NCI-H510A (cell line): ENCODE measurements around the gene DUSP16.
"Not testable (repeated sequence)": the region's sequence is repeated elsewhere in the genome, so short reads cannot be mapped to it uniquely, and the experiment has no call there.

Experiments used
- DNase-seq: peaks from one replicate; lab custom pipeline; 2025; lab: John Stamatoyannopoulos, UW

The DUSP16 gene

GRCh38 chr12:12583510-12584178, 21.0 kb upstream of the DUSP16 start:
- DNase-seq, result no peak

- no peak for DNase-seq
Observed at GRCh38 chr12:12582895-12583303, 20.2 kb upstream of the DUSP16 start.

GRCh38 chr12:12582193-12582881, 19.7 kb upstream of the DUSP16 start:
- no peak for DNase-seq

DNA sequence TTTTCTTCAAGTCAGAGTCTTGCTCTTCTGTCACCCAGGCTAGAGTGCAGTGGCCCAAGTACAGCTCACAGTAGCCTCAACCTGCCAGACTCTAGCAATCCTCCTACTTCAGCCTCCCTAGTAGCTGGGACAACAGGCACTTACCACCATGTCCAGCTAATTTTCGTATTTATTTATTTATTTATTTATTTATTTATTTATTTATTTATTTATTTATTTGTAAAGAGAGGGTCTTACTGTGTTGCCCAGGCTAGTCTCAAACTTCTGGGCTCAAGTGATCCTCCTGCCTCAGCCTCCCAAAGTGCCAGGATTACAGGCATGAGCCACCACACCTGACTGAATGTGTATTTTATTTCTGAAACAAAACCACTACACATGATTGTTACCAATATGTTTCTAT, 18.1 kb upstream of the DUSP16 start:
- not testable (repeated sequence) for DNase-seq

DNA sequence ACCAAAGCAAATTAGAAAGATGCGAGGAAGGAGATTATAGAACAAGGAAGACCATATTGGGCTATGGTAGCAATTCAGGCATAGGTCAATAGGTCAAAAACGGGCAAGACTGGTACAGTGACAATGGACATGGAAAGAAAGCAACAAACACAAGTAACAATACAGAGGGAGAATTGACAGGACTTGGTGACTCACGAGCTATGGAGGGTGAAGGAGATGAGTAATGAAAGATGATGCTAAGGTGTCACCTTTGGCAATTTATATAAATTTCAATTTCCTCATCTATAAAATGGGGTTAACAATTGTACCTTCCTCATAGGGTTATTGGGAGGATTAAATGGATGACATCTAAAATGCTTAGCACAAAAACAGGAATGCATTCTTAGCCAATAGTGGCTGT, 15.1 kb upstream of the DUSP16 start:
- no peak for DNase-seq

- no peak for DNase-seq
Observed at GRCh38 chr12:12572659-12573058, 10.0 kb upstream of the DUSP16 start.

DNA sequence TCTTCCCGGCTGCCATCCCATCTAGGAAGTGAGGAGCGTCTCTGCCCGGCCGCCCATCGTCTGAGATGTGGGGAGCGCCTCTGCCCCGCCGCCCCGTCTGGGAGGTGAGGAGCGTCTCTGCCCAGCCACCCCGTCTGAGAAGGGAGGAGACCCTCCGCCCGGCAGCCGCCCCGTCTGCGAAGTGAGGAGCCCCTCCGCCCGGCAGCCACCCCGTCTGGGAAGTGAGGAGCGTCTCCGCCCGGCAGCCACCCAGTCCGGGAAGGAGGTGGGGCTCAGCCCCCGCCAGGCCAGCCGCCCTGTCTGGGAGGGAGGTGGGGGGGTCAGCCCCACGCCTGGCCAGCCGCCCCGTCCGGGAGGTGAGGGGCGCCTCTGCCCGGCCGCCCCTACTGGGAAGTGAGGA, 3.3 kb upstream of the DUSP16 start:
- DNase-seq, result not testable (repeated sequence)

DNA sequence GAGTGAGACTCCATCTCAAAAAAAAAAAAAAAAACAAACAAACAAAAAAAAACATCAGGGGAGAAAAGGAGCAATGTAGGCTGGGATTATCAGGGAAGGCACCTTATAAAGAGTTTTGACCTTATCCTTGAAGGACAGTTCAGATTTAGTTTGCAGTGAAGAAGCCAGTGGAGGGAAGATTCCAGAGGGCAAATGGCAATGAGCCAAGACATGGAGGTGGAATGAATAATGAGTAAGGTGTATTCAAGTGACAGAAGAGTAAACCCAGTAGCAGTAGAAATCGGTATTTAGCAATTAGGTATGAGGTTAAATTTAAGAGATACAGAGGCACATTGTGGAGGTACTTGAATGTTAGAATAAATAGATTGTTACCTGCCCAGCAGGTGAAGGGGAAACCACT, 2.2 kb upstream of the DUSP16 start:
- no peak for DNase-seq

DNA sequence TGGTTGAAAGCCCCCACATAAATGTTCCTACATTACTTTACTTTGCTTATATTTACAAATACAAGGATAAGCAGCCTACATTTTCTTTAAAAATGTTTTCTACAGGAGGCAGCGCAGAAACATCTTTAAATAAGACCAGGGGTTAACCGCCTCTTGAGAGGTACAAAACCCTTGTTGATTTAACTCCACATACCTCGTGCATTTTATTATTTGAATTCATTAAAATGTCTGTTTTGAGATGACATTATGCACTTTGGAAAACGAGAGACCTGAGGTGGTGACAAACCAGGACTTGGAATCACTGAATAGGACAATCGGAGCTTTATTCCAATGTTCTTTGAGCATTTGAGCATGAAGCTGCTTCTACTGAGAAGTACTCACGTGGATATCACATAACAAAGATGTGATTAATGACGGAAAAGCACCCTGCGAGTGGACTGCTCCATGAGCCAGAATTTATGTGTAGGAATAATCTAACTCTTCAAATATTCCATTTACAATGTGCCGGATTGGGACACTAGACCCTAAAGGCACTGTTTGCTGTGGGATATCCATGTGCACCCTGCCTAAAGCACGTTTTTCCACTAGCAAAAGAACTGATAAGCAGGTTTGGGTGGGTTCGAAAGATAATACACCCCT, 746 bp upstream of the DUSP16 start:
- no peak for DNase-seq

GRCh38 chr12:12562016-12562483, 613 bp downstream of the DUSP16 start:
- DNase-seq, result no peak

DNA sequence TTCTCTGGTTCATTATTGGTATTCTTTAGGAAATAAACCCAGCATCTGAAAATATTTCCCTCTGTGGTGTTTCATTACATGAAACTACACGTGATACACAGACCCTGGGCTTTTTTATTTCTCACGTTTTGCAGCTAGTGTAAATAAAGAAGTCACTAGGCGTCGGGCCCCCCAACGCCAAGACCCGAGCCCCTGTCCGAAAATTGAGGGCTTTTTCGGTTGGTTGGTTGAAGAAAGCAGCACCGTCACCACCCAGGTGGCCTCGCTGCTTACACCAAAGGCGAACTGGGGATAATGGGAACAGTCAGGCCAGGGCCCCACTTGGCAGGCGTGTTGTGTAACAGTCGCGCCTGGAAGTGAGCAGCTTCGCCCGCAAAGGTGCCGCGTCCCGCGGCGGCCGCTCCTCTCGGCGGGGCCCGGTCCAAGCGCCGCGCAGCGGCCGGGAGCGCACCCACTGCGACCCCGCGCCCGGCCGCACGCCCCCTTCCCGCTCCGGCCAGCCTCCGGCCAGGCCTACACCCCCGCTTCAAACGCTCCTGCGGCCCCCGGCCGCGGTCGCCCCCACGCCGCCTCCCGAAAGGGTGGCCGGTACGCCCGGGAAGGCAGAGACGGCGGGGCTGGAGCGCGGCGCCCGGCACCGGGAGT, 1.2 kb downstream of the DUSP16 start:
- DNase-seq, result peak; percentile 23

DNA sequence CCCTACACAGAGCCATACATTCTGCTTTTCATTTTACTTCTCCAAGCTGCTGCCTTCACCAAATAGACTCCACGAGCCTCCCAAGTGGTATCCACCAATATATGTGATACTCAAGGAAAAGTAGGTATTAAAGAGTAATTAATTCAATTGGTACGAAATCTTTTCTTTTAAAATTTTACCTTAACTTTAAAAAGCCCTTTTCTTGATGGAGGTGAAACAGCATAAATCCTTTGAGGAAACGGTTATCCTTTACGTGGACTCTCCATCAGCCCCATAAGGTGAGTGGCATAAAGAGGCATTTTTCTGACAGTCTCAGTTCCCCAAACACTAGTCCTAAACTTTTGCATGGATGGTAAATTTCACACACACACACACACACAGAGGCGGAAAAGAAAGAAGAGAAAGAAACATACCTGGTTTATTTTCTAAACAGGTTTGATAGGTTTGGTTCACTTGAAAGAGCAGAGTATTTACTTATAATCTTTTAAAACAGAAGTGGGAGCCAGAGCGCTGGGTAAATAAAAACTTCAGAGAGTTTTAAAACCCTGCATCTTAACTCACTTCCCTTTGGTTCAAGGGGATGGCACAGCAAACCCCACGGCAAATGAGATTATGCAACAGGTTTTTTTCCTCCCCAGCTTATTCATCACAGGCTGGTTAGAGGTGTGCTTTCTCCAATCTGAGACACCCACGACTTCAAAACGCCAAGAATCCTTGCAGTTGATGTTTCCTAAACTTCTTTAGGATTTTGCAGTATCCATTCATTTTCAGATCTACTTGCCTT, 1.9 kb downstream of the DUSP16 start:
- DNase-seq, result peak; percentile 44

GRCh38 chr12:12559719-12560296, 2.9 kb downstream of the DUSP16 start:
- no peak for DNase-seq

- DNase-seq, result no peak
Observed at GRCh38 chr12:12558291-12558690, 4.4 kb downstream of the DUSP16 start.

DNA sequence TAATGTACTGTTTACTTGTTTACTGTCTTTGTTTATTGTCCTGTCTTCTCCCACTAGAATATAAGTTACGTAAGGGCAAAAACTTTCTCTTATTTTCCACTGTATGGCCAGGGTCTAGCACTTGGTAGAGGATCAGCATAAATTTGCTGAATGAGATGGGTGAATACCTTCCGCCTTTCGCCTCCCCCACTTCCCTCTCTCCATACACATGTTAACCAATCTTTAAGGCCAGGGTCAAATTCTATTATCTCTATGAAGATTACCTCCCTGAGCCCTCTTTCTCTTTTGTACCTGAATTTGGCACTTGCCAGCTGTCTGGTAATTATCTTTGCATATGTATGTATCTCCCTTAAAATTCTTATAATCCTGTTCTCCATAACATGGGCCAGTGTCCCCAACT, 4.9 kb downstream of the DUSP16 start:
- DNase-seq, result no peak

DNA sequence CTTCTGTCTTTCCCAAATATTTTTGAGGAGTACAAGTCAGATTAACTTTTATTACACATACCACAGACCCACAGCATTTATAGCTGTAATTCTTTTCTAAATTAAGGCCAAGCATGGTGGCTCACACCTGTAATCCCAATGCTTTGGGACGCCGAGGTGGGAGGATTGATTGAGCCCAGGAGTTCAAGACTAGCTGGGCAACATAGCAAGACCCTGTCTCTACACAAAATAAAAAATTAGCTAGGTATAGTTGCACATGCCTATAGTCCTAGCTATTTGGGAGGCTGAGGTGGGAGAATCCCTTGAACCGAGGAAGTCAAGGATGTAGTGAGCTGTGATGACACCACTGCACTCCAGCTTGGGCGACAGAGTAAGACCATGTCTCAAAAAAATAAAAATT, 7.0 kb downstream of the DUSP16 start:
- DNase-seq, result no peak

DNA sequence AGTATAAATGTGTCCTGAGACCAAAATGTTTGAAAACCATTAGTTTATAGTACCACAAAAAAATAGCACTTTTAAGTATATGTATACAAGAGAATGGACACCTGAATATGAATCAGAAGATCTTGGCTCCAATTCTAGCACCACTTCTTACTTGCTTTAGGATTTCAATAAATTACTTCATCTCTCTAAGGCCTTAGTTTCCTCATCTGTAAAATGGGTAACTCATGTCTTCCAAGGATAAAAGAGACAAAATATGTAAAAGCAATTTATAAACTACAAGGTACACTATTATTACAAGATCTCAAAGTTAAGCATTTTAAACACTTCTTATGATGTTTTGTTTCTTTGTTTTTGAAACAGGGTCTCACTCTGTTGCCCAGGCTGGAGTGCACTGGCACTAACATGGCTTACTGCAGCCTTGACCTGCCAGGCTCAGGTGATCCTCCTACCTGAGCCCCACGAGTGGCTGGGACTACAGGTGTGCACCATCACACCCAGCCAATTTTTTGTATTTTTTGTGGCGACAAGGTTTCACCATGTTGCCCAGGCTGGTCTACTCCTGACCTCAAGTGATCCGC, 9.4 kb downstream of the DUSP16 start:
- no peak for DNase-seq

GRCh38 chr12:12551115-12551514, 11.5 kb downstream of the DUSP16 start:
- DNase-seq, result no peak

GRCh38 chr12:12550277-12550676, 12.4 kb downstream of the DUSP16 start:
- DNase-seq, result no peak

DNA sequence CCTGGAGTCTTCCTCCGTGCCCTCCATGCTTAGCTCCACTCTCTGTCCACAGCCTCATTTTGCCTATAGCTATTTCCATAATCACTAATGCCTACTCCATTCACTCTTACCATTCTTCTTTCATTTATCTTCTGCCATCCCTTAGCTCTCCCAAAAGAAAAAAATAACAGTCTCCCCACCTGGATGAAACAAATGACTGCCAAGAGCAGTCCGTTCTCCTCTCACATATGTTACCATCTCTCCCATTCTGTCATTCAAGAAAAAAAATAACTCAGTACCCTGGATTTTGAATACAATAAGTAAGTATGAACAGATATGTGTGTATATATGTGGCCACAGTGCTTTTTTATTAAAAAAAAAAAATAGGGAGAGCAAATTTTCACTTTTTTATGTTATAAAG, 13.2 kb downstream of the DUSP16 start:
- DNase-seq, result no peak

DNA sequence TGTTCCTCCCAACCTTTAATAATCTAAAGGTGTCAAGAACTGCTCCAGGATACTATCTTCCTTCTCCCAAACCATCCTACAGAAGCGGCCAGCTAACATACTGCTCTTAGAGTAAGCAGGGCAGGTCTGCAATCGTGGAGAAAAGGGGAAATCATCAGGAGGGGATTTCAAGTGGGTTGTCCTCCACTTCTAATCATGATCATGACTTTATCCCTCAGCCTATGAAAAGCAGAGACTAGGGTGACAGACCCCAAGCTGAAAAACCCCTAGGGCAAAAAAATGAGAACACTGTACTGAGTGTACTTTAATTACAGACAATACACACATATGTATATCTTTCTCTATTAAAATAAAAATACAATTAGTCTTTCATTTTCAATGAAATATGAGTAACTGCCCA, 13.9 kb downstream of the DUSP16 start:
- no peak for DNase-seq
